Loucy (cell line): ENCODE measurements around the gene RPL35A.

Experiments
- H2AFZ ChIP-seq: fragments of 200-600 bp; sonication (generic); 2 replicates; pipeline ENCODE4 v1.6.0; 2016; ENCODE audit warnings: antibody characterized with exemption, mild to moderate bottlenecking, low read length, moderate library complexity
- H3F3A ChIP-seq: fragments of 200-600 bp; 2 replicates; pipeline ENCODE4 v1.6.0; 2016; ENCODE audit warnings: antibody characterized with exemption, low read depth, mild to moderate bottlenecking
- H3K27me3 ChIP-seq: fragments of 200-600 bp; sonication (generic); 2 replicates; pipeline ENCODE4 v1.6.1; 2014; ENCODE audit warnings: low read length, mild to moderate bottlenecking; ENCODE audit not compliant: insufficient read depth, poor library complexity, severe bottlenecking
- H3K36me3 ChIP-seq: fragments of 200-600 bp; sonication (generic); 2 replicates; pipeline ENCODE4 v1.6.1; 2016; ENCODE audit warnings: low read length; ENCODE audit not compliant: insufficient read depth
- H3K4me1 ChIP-seq: fragments of 200-600 bp; sonication (generic); 2 replicates; pipeline ENCODE4 v1.5.1; 2014; ENCODE audit warnings: low read length, mild to moderate bottlenecking; ENCODE audit not compliant: insufficient read depth, poor library complexity, severe bottlenecking
- H3K4me2 ChIP-seq: fragments of 200-600 bp; sonication (generic); 2 replicates; pipeline ENCODE4 v1.6.0; 2014; ENCODE audit warnings: antibody characterized with exemption, low read length, low read depth, mild to moderate bottlenecking; ENCODE audit not compliant: poor library complexity, severe bottlenecking
- H3K4me3 ChIP-seq: fragments of 200-600 bp; sonication (generic); 2 replicates; pipeline ENCODE4 v1.5.1; 2014; ENCODE audit warnings: low read length, mild to moderate bottlenecking, mixed read lengths; ENCODE audit not compliant: poor library complexity, severe bottlenecking
- H3K79me2 ChIP-seq: fragments of 200-600 bp; sonication (generic); 2 replicates; pipeline ENCODE4 v1.6.1; 2014; ENCODE audit warnings: low read length; ENCODE audit not compliant: insufficient read depth
- H3K9ac ChIP-seq: fragments of 200-600 bp; sonication (generic); 2 replicates; pipeline ENCODE4 v1.6.0; 2014; ENCODE audit warnings: mild to moderate bottlenecking, low read depth, low read length, moderate library complexity; ENCODE audit not compliant: poor library complexity, severe bottlenecking
- H3K9me2 ChIP-seq: fragments of 200-600 bp; sonication (generic); replicated peaks from 2 replicates; pipeline ENCODE4 v1.6.1; 2016; ENCODE audit warnings: low read depth, low read length, mixed read lengths
- H3K9me3 ChIP-seq: fragments of 200-600 bp; sonication (generic); 2 replicates; pipeline ENCODE4 v1.6.1; 2014; ENCODE audit warnings: mild to moderate bottlenecking, antibody characterized with exemption, low read length, low read depth; ENCODE audit not compliant: insufficient read depth
- H4K20me1 ChIP-seq: fragments of 200-600 bp; sonication (generic); 2 replicates; pipeline ENCODE4 v1.6.0; 2014; ENCODE audit warnings: antibody characterized with exemption, low read length, mild to moderate bottlenecking; ENCODE audit not compliant: insufficient read depth, poor library complexity, severe bottlenecking
- CTCF ChIP-seq: fragments of 200-600 bp; sonication (generic); conservative IDR thresholded peaks from 2 replicates; pipeline ENCODE4 v1.5.1; 2014; ENCODE audit warnings: mild to moderate bottlenecking, antibody characterized with exemption, low read length
- EZH2phosphoT487 ChIP-seq: fragments of 200-600 bp; IDR thresholded peaks from 2 replicates; pipeline ENCODE4 v1.6.1; 2018; ENCODE audit warnings: antibody characterized with exemption, mild to moderate bottlenecking, moderate library complexity, borderline replicate concordance

The RPL35A gene

GRCh38 chr3:197953881-197954280 is 3.9 kb downstream of the RPL35A start:
- H3K4me1 ChIP-seq: peaks cover 39% of the 10 kb centered on the region
- H3K9me2 ChIP-seq: no peaks in the 10 kb centered on the region
- peaks cover 56% of the 10 kb centered on the region for H3K79me2 ChIP-seq
- TF ChIP-seq EZH2phosphoT487 (no peak), CTCF (no peak)
- peak overlapping the region; percentile 86 for H3K4me2 ChIP-seq
- 0 out of 2 replicates have a peak, but pooled peaks cover 7% of the 10 kb centered on the region for H3F3A ChIP-seq
- H3K9ac ChIP-seq: peak overlapping the region; percentile 96
- peak overlapping the region; percentile 92 for H3K4me3 ChIP-seq
- H3K9me3 ChIP-seq: no peaks in the 10 kb centered on the region
- no peak overlapping the region for H2AFZ ChIP-seq
- peaks cover 45% of the 10 kb centered on the region for H3K36me3 ChIP-seq
- peaks cover 54% of the 10 kb centered on the region for H4K20me1 ChIP-seq
- peaks cover 8% of the 10 kb centered on the region for H3K27me3 ChIP-seq

- 0 out of 2 replicates have a peak, but pooled peaks cover 7% of the 10 kb centered on the region for H3F3A ChIP-seq
- no peak overlapping the region for H3K4me2 ChIP-seq
- peaks cover 45% of the 10 kb centered on the region for H3K36me3 ChIP-seq
- no peaks in the 10 kb centered on the region for H3K9me2 ChIP-seq
- peaks cover 48% of the 10 kb centered on the region for H4K20me1 ChIP-seq
- no peaks in the 10 kb centered on the region for H3K9me3 ChIP-seq
- no peak overlapping the region for H2AFZ ChIP-seq
- H3K4me1 ChIP-seq: peaks cover 55% of the 10 kb centered on the region
- H3K27me3 ChIP-seq: no peaks in the 10 kb centered on the region
- H3K4me3 ChIP-seq: no peak overlapping the region
- H3K9ac ChIP-seq: no peak overlapping the region
- no peak for TF ChIP-seq EZH2phosphoT487
- TF ChIP-seq CTCF: no peak
- H3K79me2 ChIP-seq: peaks cover 47% of the 10 kb centered on the region
These were observed 6.0 kb downstream of the RPL35A start for GRCh38 chr3:197955892-197956477.

DNA sequence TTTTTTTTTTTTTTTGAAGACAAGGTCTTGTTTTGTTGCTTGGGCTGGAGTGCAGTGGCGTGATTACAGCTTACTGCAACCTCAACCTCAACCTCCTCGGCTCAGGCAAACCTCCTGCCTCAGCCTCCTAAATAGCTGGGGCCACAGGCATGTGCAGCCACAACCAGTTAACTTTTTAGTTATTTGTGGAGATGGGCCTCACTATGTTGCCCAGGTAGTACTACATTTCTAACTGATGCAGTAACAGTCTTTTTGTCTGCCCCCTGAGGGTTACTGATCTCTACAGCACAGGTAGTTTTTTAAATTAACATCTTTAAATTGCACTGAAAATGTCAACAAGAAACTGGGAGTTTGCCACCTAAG is 6.6 kb downstream of the RPL35A start:
- H3K79me2 ChIP-seq: peaks cover 40% of the 10 kb centered on the region
- H3K36me3 ChIP-seq: peaks cover 45% of the 10 kb centered on the region
- H3K4me2 ChIP-seq: no peak overlapping the region
- no peaks in the 10 kb centered on the region for H3K9me3 ChIP-seq
- 0 out of 2 replicates have a peak, but pooled peaks cover 7% of the 10 kb centered on the region for H3F3A ChIP-seq
- no peak overlapping the region for H2AFZ ChIP-seq
- H4K20me1 ChIP-seq: peaks cover 41% of the 10 kb centered on the region
- TF ChIP-seq EZH2phosphoT487: no peak
- TF ChIP-seq CTCF: no peak
- H3K4me1 ChIP-seq: peaks cover 60% of the 10 kb centered on the region
- no peaks in the 10 kb centered on the region for H3K9me2 ChIP-seq
- no peak overlapping the region for H3K9ac ChIP-seq
- H3K27me3 ChIP-seq: no peaks in the 10 kb centered on the region
- no peak overlapping the region for H3K4me3 ChIP-seq
